Measurements from ENCODE around the gene FAM118B. TPM values are rescaled to one million over a fixed set of nuclear protein-coding genes. Genes with fewer than 3 reads are reported as not detected.

FAM118B gene
- total RNA-seq (2022; extraction: Qiagen RNA extraction) = 14.1 to 18.2 TPM (median 15.5 TPM) in 5 replicates

DNA sequence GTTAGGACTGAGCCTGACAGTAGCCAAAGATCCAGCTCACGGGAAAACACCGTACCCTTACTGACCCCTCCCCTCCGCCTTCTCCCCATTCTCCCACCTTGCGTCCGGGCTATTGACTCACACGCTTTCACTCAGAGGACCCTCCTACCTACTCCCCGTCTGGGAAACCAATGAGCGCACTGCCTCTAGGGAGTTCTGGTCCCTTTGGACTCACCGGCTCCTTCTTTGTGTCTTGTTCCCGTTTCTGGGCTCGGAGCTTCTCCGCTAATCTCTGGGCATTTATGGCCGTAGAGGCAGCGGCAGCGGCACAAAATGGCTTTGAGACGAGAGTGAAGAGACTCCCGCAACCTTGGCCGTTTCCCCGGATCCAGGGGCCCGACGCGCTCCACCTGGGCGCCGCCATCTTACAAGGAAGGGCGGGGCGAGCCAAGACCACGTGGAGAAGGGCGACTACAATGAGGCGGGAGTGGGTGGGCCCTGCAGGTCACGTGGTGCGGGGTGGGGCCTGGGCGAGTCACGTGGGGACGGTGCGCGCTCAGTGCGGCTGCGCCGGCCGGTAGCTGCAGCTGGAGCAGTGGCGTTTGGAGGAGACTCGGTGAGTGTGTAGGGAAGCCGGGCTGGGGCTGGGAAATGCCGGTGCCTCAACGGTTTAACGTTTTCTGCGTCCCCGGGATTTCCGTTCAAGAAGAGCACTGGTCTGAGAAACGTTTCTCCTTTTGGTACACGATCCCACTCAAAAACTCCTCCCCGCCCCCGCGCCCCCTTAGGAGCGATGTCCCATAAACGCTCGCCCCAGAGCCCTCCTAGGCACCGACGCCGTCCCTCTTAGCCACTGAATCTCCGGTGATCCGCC, at the start of gene FAM118B, which contains the start of gene RPUSD4:
Gene FAM118B (plus strand): TSS at position 547 of the 853 bp plus-strand sequence. CDS start 23,220 bp downstream, outside the sequence.
Gene RPUSD4 (minus strand): TSS at position 415 of the 853 bp plus-strand sequence. CDS start 12 bp downstream, at position 403.

DNA sequence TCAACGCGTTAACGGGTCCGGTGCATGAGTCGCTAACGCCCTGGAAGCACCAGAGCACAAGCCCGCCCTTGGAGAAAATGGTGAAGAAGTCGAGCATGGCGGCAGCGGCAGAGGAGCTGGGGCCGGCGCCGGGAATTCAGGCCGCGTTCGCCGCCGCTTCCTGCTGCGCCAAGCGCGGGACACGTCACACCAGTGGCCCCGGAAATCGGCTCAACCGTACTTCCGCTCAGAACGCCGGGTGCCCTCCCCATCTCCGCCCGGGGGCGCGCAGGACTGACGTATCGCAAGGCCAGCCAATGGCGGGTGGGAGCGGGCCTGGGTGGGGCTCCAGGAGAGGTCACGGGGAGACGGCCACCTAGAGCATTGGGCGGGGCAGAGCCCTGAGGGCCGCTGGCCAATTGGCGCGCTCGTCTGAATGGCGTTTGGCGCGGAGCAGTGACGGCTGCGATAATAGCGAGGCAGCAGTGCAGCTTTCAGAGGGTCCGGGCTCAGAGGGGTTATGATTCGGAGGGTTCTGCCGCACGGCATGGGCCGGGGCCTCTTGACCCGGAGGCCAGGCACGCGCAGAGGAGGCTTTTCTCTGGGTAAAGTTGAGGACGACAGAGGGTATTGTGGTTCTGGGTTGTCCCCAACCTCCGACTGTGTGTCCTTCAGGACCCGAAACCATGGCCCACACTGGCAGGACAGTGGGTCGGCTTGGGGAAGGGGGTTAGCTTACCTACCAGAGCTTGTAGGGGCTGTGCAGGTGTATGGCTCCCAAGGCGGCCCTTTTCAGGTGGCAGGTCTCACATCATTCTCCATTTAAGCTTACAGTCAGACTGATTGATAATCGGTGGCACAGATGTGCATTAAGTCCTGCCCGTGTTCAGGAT, 57.4 kb downstream of the FAM118B start, which contains the start of the genes FOXRED1 and SRPRA:
Gene FOXRED1 (plus strand): TSS at position 447 of the 872 bp plus-strand sequence. CDS start 53 bp downstream, at position 500.
Gene SRPRA (minus strand): TSS at position 188 of the 872 bp plus-strand sequence. CDS start 91 bp downstream, at position 97.

DNA sequence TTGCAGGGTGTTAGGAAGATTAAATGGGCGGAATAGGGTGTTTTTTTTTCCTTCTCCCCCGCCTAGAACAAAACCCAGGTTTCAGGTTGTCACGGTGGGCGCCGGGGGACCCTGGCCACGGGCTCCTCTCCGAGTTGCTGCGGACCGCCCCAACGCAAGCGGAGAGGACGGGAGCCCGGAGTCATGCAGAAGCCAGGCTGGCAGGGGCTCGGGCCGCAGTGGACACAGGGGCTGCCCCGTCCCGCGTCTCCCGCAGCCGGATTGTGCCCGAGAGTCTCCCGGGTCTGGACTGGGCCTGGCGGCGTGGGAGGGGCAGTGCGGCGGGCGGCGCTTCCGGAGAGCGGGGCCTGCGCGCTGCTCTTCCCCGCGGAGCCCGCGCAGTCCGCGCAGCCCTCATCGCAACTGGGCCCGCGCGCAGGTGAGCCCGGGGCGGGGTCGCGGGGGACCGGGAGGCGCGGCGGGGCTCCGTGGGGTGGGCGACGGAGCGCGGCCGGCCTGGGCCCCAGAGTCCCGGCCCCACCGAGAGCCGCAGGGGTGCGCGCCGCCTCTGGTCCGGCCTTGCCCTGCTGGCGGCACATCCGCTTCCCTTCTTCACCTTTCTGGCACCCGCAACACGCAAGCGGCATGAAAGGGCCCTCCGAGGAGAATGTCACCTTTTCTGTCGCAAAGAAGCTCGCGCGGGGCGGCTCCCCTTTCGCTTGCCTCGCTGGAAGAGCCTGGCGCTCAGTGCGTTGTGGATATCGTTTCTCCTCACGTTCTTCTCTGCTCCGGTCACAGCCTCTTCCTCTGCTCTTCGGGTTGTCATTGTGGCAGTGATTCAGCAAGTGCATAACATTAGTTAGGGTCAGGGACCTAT, 71.4 kb downstream of the FAM118B start, which contains the start of gene TIRAP:
Gene TIRAP (plus strand): TSS at position 358 of the 856 bp plus-strand sequence. CDS start 7,802 bp downstream, outside the sequence.

DNA sequence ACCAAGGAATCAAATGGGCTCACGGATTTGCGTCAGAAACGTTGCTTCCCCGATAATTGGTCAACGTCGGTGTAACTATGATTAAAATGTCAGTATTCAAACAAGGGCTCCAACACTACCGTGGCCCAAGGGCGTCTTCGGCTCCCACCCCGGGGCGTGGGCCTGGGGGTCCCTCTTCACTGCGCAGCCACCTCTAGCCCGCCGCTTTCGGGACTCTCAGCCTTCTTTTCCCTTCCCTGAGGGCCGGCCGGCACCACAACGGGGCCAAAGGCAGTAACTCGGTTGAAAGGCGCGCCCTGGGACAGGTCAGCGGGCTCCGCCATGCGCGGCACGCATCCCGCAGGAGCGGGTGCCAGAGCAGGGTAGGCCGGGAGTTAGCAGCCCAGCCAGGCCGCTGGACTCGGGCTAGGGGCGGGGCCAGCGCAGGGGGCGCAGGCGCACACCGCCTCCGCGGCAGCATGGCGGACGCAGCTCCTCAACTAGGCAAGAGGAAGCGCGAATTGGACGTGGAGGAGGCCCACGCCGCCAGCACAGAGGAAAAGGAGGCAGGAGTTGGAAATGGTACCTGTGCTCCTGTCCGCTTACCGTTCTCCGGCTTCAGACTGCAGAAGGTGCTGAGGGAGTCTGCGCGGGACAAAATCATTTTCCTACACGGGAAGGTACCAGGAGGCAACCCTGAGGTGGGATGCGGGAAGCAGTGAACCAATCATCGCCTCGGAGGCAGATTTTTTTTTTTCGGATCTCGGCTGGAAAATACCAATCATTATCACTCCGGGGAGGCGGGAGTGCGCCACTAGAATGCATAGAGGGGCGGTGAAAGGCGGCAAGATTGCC, 92.3 kb downstream of the FAM118B start, which contains the start of gene DCPS:
Gene DCPS (plus strand): TSS at position 438 of the 834 bp plus-strand sequence. CDS start 21 bp downstream, at position 459.

Other genes starting within 250 kb of the FAM118B start
- 1.4 to 2.8 TPM (median 2.1 TPM) in 5 replicates for gene CDON, start 148.9 kb upstream of the FAM118B start, total RNA-seq (2022; extraction: Qiagen RNA extraction)
- 16.2 to 18.5 TPM (median 16.6 TPM) in 5 replicates for gene RPUSD4, start 132 bp upstream of the FAM118B start, total RNA-seq (2022; extraction: Qiagen RNA extraction)
- gene SRPRA, start 57.1 kb downstream of the FAM118B start, total RNA-seq (2022; extraction: Qiagen RNA extraction) = 57.7 to 63.6 TPM (median 59.4 TPM) in 5 replicates
- 20.7 to 24.0 TPM (median 23.1 TPM) in 5 replicates for gene FOXRED1, start 57.4 kb downstream of the FAM118B start, total RNA-seq (2022; extraction: Qiagen RNA extraction)
- 5.8 to 6.8 TPM (median 6.6 TPM) in 5 replicates for gene TIRAP, start 71.3 kb downstream of the FAM118B start, total RNA-seq (2022; extraction: Qiagen RNA extraction)
- gene DCPS, start 92.3 kb downstream of the FAM118B start, total RNA-seq (2022; extraction: Qiagen RNA extraction) = 16.9 to 20.0 TPM (median 19.5 TPM) in 5 replicates
- 26.0 to 28.9 TPM (median 27.8 TPM) in 5 replicates for gene ST3GAL4, start 143.9 kb downstream of the FAM118B start, total RNA-seq (2022; extraction: Qiagen RNA extraction)